Measurements from ENCODE around the gene NECTIN2.

NECTIN2 gene

GRCh38 chr19:44845612-44846454, at the start of gene NECTIN2:
NECTIN2 (plus strand) TSS chr19:44846297; CDS start chr19:44846526, 229 bp downstream.
- DNase-seq = peak; percentile 93 to 97

- no peak for DNase-seq
Observed at GRCh38 chr19:44796701-44797115, 49.4 kb upstream of the NECTIN2 start.

- DNase-seq = no peak
Observed at GRCh38 chr19:44799627-44800346, 46.3 kb upstream of the NECTIN2 start.

GRCh38 chr19:44800461-44800860, 45.6 kb upstream of the NECTIN2 start:
- peak; percentile 70 to 82 for DNase-seq

GRCh38 chr19:44803442-44804428, 42.4 kb upstream of the NECTIN2 start:
- DNase-seq = no peak

- DNase-seq = no peak
Observed at GRCh38 chr19:44806291-44806690, 39.8 kb upstream of the NECTIN2 start.

- no peak for DNase-seq
Observed at GRCh38 chr19:44807162-44807561, 38.9 kb upstream of the NECTIN2 start.

GRCh38 chr19:44807652-44808462, 38.2 kb upstream of the NECTIN2 start:
- DNase-seq = no peak

- DNase-seq = no peak
Observed at GRCh38 chr19:44808463-44809371, 37.4 kb upstream of the NECTIN2 start, which contains the start of gene BCAM. BCAM (plus strand) TSS chr19:44809103; CDS start chr19:44809125, 22 bp downstream.

- DNase-seq = no peak
Observed at GRCh38 chr19:44809577-44810233, 36.4 kb upstream of the NECTIN2 start.

GRCh38 chr19:44810234-44811121, 35.6 kb upstream of the NECTIN2 start:
- DNase-seq = no peak

GRCh38 chr19:44811122-44811419, 35.0 kb upstream of the NECTIN2 start:
- no peak for DNase-seq

- DNase-seq = no peak
Observed at GRCh38 chr19:44812142-44812718, 33.9 kb upstream of the NECTIN2 start.

- DNase-seq = no peak
Observed at GRCh38 chr19:44813070-44813840, 32.8 kb upstream of the NECTIN2 start.

GRCh38 chr19:44813841-44814470, 32.1 kb upstream of the NECTIN2 start:
- no peak for DNase-seq

GRCh38 chr19:44814517-44814916, 31.6 kb upstream of the NECTIN2 start:
- no peak for DNase-seq

GRCh38 chr19:44816301-44816700, 29.8 kb upstream of the NECTIN2 start:
- no peak for DNase-seq

Data from Kasumi-1 (cell line).